ENCODE results near the gene KRT79. TPM values are rescaled to one million over a fixed set of nuclear protein-coding genes. Genes with fewer than 3 reads are reported as not detected.

Gene KRT79
- total RNA-seq, 1 donor from 2014 or later, result not detected

GRCh38 chr12:52799505-52800211 is 34.5 kb downstream of the KRT79 start:
- no peak for DNase-seq (ENCODE audit: low spot score in 2 of 2)
- no peaks in the 10 kb centered on the region for H3K4me1 ChIP-seq
- TF ChIP-seq CTCF (IDR thresholded peaks at IDR 0.05), result no peak
- no peaks in the 10 kb centered on the region for H3K36me3 ChIP-seq
- intact Hi-C loops (cut with DNase I), result no loop called here
- no peak overlapping the region for H3K4me3 ChIP-seq
- H3K9me3 ChIP-seq, result no peaks in the 10 kb centered on the region
- H3K27me3 ChIP-seq, result no peaks in the 10 kb centered on the region
- no peak overlapping the region for H3K27ac ChIP-seq

GRCh38 chr12:52798671-52799504 is 35.2 kb downstream of the KRT79 start:
- no peaks in the 10 kb centered on the region for H3K36me3 ChIP-seq

GRCh38 chr12:52798003-52798670 is 36.0 kb downstream of the KRT79 start:
- Histone ChIP-seq H3K9me3 (no peaks in the 10 kb centered on the region), H3K4me1 (no peaks in the 10 kb centered on the region), H3K4me3 (no peak overlapping the region), H3K36me3 (no peaks in the 10 kb centered on the region), H3K27me3 (no peaks in the 10 kb centered on the region), H3K27ac (no peak overlapping the region)
- intact Hi-C loops (cut with DNase I), result no loop called here
- no peak for TF ChIP-seq CTCF (IDR thresholded peaks at IDR 0.05)
- DNase-seq (ENCODE audit: low spot score in 2 of 2), result no peak

More at GRCh38 chr12:52798671-52799504, 35.2 kb downstream of the KRT79 start:
- no peaks in the 10 kb centered on the region for H3K4me1 ChIP-seq
- no peaks in the 10 kb centered on the region for H3K9me3 ChIP-seq
- no peak for TF ChIP-seq CTCF (IDR thresholded peaks at IDR 0.05)
- no peak overlapping the region for H3K4me3 ChIP-seq
- no peak overlapping the region for H3K27ac ChIP-seq
- DNase-seq (ENCODE audit: low spot score in 2 of 2), result no peak
- no peaks in the 10 kb centered on the region for H3K27me3 ChIP-seq
- intact Hi-C loops (cut with DNase I), result no loop called here

GRCh38 chr12:52797529-52797894 is 36.6 kb downstream of the KRT79 start:
- Histone ChIP-seq H3K9me3 (no peaks in the 10 kb centered on the region), H3K36me3 (no peaks in the 10 kb centered on the region), H3K27me3 (no peaks in the 10 kb centered on the region), H3K27ac (no peak overlapping the region), H3K4me1 (no peaks in the 10 kb centered on the region), H3K4me3 (no peak overlapping the region)
- intact Hi-C loops (cut with DNase I), result no loop called here
- TF ChIP-seq CTCF (IDR thresholded peaks at IDR 0.05), result no peak
- DNase-seq (ENCODE audit: low spot score in 2 of 2), result no peak

- intact Hi-C loops (cut with DNase I), result no loop called here
- no peaks in the 10 kb centered on the region for H3K9me3 ChIP-seq
- no peak for TF ChIP-seq CTCF (IDR thresholded peaks at IDR 0.05)
- no peak overlapping the region for H3K4me3 ChIP-seq
- no peaks in the 10 kb centered on the region for H3K4me1 ChIP-seq
- no peaks in the 10 kb centered on the region for H3K27me3 ChIP-seq
- DNase-seq (ENCODE audit: low spot score in 2 of 2), result no peak
- H3K27ac ChIP-seq, result no peak overlapping the region
- no peaks in the 10 kb centered on the region for H3K36me3 ChIP-seq
Measured at GRCh38 chr12:52796839-52797528, 37.1 kb downstream of the KRT79 start.
